Measurements from ENCODE around the gene NEK2. TPM values are rescaled to one million over a fixed set of nuclear protein-coding genes. Genes with fewer than 3 reads are reported as not detected.

Gene NEK2
- total RNA-seq, 1 donor from 2014 or later = 3.4 TPM

- no peak overlapping the region for H3K27ac Mint-ChIP-seq (ENCODE audit: unreplicated experiment)
- DNase-seq = no peak
- no peak for TF ChIP-seq CTCF (IDR thresholded peaks at IDR 0.05; ENCODE audit: partially characterized antibody, unreplicated experiment)
- peaks cover 1% of the 10 kb centered on the region for H3K36me3 Mint-ChIP-seq (ENCODE audit: unreplicated experiment)
- peaks cover 12% of the 10 kb centered on the region for H3K4me1 Mint-ChIP-seq (ENCODE audit: low read depth, unreplicated experiment)
- no peaks in the 10 kb centered on the region for H3K9me3 Mint-ChIP-seq (ENCODE audit: unreplicated experiment)
- H3K27me3 Mint-ChIP-seq (ENCODE audit: unreplicated experiment) = peaks cover 4% of the 10 kb centered on the region
- H3K4me3 Mint-ChIP-seq (ENCODE audit: unreplicated experiment) = no peak overlapping the region
Observed at GRCh38 chr1:211688421-211688820, 13.0 kb upstream of the NEK2 start.

GRCh38 chr1:211687462-211688215 is 12.2 kb upstream of the NEK2 start:
- Mint-ChIP-seq H3K4me3 (ENCODE audit: unreplicated experiment) (no peak overlapping the region), H3K27me3 (ENCODE audit: unreplicated experiment) (peaks cover 7% of the 10 kb centered on the region), H3K4me1 (ENCODE audit: low read depth, unreplicated experiment) (peaks cover 12% of the 10 kb centered on the region), H3K9me3 (ENCODE audit: unreplicated experiment) (peaks cover 2% of the 10 kb centered on the region), H3K36me3 (ENCODE audit: unreplicated experiment) (peaks cover 6% of the 10 kb centered on the region), H3K27ac (ENCODE audit: unreplicated experiment) (no peak overlapping the region)
- DNase-seq = no peak
- no peak for TF ChIP-seq CTCF (IDR thresholded peaks at IDR 0.05; ENCODE audit: partially characterized antibody, unreplicated experiment)

GRCh38 chr1:211685823-211686222 is 10.4 kb upstream of the NEK2 start:
- peaks cover 7% of the 10 kb centered on the region for H3K36me3 Mint-ChIP-seq (ENCODE audit: unreplicated experiment)
- H3K4me1 Mint-ChIP-seq (ENCODE audit: low read depth, unreplicated experiment) = peaks cover 16% of the 10 kb centered on the region
- H3K4me3 Mint-ChIP-seq (ENCODE audit: unreplicated experiment) = no peak overlapping the region
- TF ChIP-seq CTCF (IDR thresholded peaks at IDR 0.05; ENCODE audit: partially characterized antibody, unreplicated experiment) = no peak
- DNase-seq = no peak
- H3K9me3 Mint-ChIP-seq (ENCODE audit: unreplicated experiment) = peaks cover 3% of the 10 kb centered on the region
- no peak overlapping the region for H3K27ac Mint-ChIP-seq (ENCODE audit: unreplicated experiment)
- H3K27me3 Mint-ChIP-seq (ENCODE audit: unreplicated experiment) = peaks cover 7% of the 10 kb centered on the region

GRCh38 chr1:211684791-211685190 is 9.4 kb upstream of the NEK2 start:
- Mint-ChIP-seq H3K27ac (ENCODE audit: unreplicated experiment) (no peak overlapping the region), H3K9me3 (ENCODE audit: unreplicated experiment) (peaks cover 3% of the 10 kb centered on the region), H3K4me1 (ENCODE audit: low read depth, unreplicated experiment) (peaks cover 17% of the 10 kb centered on the region), H3K4me3 (ENCODE audit: unreplicated experiment) (no peak overlapping the region), H3K27me3 (ENCODE audit: unreplicated experiment) (peaks cover 7% of the 10 kb centered on the region), H3K36me3 (ENCODE audit: unreplicated experiment) (peaks cover 7% of the 10 kb centered on the region)
- no peak for DNase-seq
- no peak for TF ChIP-seq CTCF (IDR thresholded peaks at IDR 0.05; ENCODE audit: partially characterized antibody, unreplicated experiment)

- Mint-ChIP-seq H3K27me3 (ENCODE audit: unreplicated experiment) (peaks cover 7% of the 10 kb centered on the region), H3K9me3 (ENCODE audit: unreplicated experiment) (peaks cover 3% of the 10 kb centered on the region), H3K4me3 (ENCODE audit: unreplicated experiment) (no peak overlapping the region), H3K27ac (ENCODE audit: unreplicated experiment) (no peak overlapping the region), H3K4me1 (ENCODE audit: low read depth, unreplicated experiment) (peaks cover 17% of the 10 kb centered on the region), H3K36me3 (ENCODE audit: unreplicated experiment) (peaks cover 7% of the 10 kb centered on the region)
- DNase-seq = no peak
- no peak for TF ChIP-seq CTCF (IDR thresholded peaks at IDR 0.05; ENCODE audit: partially characterized antibody, unreplicated experiment)
Observed at GRCh38 chr1:211684331-211684730, 8.9 kb upstream of the NEK2 start.
